ENCODE data around the gene MAOB. TPM values are rescaled to one million over a fixed set of nuclear protein-coding genes. Genes with fewer than 3 reads are reported as not detected.

The MAOB gene
- total and polyA plus RNA-seq, 11 donors: 30.3 to 163 (median 91.5) TPM

DNA sequence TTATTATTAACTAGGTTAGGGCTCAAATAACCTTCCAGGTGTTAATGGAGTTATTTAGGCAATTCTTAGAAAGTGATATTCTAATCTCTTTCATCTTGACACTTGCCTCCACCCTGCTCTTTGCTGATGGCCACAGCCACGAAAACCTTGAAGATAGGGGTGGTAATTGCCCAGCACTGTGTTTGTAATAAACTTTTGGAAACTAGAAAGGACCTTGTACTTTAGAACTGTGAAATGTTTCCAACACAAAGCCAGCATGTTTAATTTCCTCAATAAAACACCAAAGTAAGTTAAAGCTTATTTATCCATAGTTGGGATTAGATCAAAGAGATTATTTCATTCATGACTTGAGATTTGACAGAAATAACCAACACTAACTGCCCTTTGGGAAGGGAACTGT, 147.8 kb downstream of the MAOB start:
- no peak for DNase-seq
- ATAC-seq: no peak
- Histone ChIP-seq H3K4me3 (no peak overlapping the region), H3K27ac (no peak overlapping the region), H3K36me3 (peaks cover 0 to 20% (median 4%) of the 10 kb centered on the region in 9 donors), H3K27me3 (peaks cover 0 to 19% (median 0%) of the 10 kb centered on the region in 9 donors), H3K9me3 (no peaks in the 10 kb centered on the region), H3K4me1 (no peaks in the 10 kb centered on the region)
- 61 to 92% (median 80%) methylated on average over 1 of the region's 1 CpG for WGBS, 4 donors
- intact Hi-C loops (cut with DNase I): loop anchor here in 1 of 10 donors (10.0 kb wide), 1 partner anchor 80 kb away; the partner anchor contains the start of gene MAOA
- TF ChIP-seq, protein P1, sequence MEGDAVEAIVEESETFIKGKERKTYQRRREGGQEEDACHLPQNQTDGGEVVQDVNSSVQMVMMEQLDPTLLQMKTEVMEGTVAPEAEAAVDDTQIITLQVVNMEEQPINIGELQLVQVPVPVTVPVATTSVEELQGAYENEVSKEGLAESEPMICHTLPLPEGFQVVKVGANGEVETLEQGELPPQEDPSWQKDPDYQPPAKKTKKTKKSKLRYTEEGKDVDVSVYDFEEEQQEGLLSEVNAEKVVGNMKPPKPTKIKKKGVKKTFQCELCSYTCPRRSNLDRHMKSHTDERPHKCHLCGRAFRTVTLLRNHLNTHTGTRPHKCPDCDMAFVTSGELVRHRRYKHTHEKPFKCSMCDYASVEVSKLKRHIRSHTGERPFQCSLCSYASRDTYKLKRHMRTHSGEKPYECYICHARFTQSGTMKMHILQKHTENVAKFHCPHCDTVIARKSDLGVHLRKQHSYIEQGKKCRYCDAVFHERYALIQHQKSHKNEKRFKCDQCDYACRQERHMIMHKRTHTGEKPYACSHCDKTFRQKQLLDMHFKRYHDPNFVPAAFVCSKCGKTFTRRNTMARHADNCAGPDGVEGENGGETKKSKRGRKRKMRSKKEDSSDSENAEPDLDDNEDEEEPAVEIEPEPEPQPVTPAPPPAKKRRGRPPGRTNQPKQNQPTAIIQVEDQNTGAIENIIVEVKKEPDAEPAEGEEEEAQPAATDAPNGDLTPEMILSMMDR (IDR thresholded peaks at IDR 0.05): no peak

DNA sequence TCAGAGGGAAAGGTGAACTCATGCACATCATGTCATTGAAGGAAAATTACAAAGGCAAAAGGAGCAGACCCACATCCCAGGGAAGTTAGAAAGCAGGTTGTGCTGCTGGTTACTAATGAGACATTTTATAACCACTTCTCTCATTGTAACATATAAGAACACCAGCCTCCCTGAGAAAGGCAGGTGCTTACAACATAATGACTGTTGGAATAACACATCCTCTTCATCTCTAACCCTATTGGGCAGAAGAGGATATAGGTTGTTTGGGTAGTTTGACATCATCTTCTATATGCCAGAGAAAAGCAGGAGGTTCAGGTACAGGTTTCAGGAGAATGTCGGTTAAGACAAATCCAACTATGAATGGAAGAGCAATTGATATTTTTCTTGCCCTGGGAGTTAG, 148.6 kb downstream of the MAOB start:
- Histone ChIP-seq H3K9me3 (no peaks in the 10 kb centered on the region), H3K4me1 (no peaks in the 10 kb centered on the region), H3K27me3 (peaks cover 0 to 19% (median 0%) of the 10 kb centered on the region in 9 donors), H3K27ac (no peak overlapping the region), H3K4me3 (no peak overlapping the region), H3K36me3 (peaks cover 0 to 20% (median 4%) of the 10 kb centered on the region in 9 donors)
- intact Hi-C loops (cut with DNase I): loop anchor here in 1 of 10 donors (10.0 kb wide), 1 partner anchor 79 kb away; the partner anchor contains the start of gene MAOA
- 82 to 100% (median 97%) methylated on average over 1 of the region's 1 CpG for WGBS, 4 donors
- TF ChIP-seq, protein P1 (IDR thresholded peaks at IDR 0.05): no peak
- no peak for TF ChIP-seq POLR2A (IDR thresholded peaks at IDR 0.05)
- DNase-seq (no peak), ATAC-seq (no peak)

DNA sequence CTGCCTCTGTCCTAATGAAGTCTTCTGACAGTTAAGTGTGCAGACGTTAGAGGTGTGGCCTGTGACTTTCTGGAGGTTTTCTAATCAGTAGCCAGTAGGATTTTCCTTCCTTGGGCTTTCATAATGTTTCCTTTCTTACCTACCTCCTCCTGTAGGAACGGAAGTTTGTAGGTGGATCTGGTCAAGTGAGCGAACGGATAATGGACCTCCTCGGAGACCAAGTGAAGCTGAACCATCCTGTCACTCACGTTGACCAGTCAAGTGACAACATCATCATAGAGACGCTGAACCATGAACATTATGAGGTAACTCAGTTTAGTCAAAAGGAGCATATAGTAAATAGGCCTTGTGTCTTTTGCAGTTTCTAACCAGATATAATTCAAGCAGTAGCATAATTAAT, 151.2 kb downstream of the MAOB start:
- peaks cover 0 to 23% (median 0%) of the 10 kb centered on the region in 9 donors for H3K27me3 ChIP-seq
- peaks cover 0 to 3% (median 0%) of the 10 kb centered on the region in 12 donors for H3K4me1 ChIP-seq
- DNase-seq (no peak), ATAC-seq (no peak)
- H3K4me3 ChIP-seq: no peak overlapping the region
- WGBS, 4 donors: 84 to 93% (median 90%) methylated on average over 7 of the region's 7 CpGs
- H3K9me3 ChIP-seq: no peaks in the 10 kb centered on the region
- H3K36me3 ChIP-seq: peaks cover 0 to 20% (median 4%) of the 10 kb centered on the region in 9 donors
- H3K27ac ChIP-seq: no peak overlapping the region
- no peak for TF ChIP-seq POLR2A (IDR thresholded peaks at IDR 0.05)
- TF ChIP-seq, protein P1 (IDR thresholded peaks at IDR 0.05): no peak
- intact Hi-C loops (cut with DNase I): loop anchor here in 1 of 10 donors (10.0 kb wide), 1 partner anchor 76 kb away; the partner anchor contains the start of gene MAOA

DNA sequence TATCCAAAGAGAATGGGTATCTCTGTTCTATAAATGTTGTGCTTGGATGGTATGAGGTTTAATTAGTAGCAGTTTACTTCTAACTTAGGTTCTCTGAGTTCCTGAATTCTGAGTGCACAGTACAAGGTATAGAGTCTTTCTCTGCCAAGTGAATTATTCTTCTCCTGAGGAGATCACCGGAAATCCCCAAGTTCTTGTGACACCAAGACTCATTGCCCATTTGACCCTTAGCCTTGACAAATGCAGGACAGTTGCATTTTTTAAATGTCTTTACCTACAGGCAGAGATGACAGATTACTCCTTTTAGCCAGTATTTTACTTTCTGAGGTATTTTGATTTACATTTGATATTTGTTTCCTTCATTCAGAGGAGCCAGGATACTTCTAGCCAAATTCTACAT, 153.3 kb downstream of the MAOB start:
- TF ChIP-seq, protein P1 (IDR thresholded peaks at IDR 0.05): no peak
- no peak for TF ChIP-seq POLR2A (IDR thresholded peaks at IDR 0.05)
- intact Hi-C loops (cut with DNase I): no loop called here
- peaks cover 0 to 17% (median 0%) of the 10 kb centered on the region in 9 donors for H3K27me3 ChIP-seq
- no peak for ATAC-seq
- DNase-seq: no peak
- WGBS, 4 donors: 92 to 100% (median 95%) methylated on average over 1 of the region's 1 CpG
- no peak overlapping the region for H3K4me3 ChIP-seq
- H3K9me3 ChIP-seq: no peaks in the 10 kb centered on the region
- H3K36me3 ChIP-seq: peaks cover 0 to 20% (median 4%) of the 10 kb centered on the region in 9 donors
- H3K4me1 ChIP-seq: peaks cover 0 to 3% (median 0%) of the 10 kb centered on the region in 12 donors
- no peak overlapping the region for H3K27ac ChIP-seq

Measured in heart left ventricle (tissue), 16 donors.